Measurements from ENCODE around the gene PRG3.
"Not testable (repeated sequence)": the region's sequence is repeated elsewhere in the genome, so short reads cannot be mapped to it uniquely, and the experiment has no call there.

PRG3 gene

GRCh38 chr11:57387289-57388030 is 6.5 kb upstream of the PRG3 start:
- DNase-seq: no peak

- DNase-seq: no peak
These were observed 5.4 kb upstream of the PRG3 start for GRCh38 chr11:57386178-57386940.

- DNase-seq: no peak
These were observed 1.2 kb downstream of the PRG3 start for GRCh38 chr11:57379732-57380131.

GRCh38 chr11:57378186-57378585 is 2.8 kb downstream of the PRG3 start:
- DNase-seq: no peak

GRCh38 chr11:57377107-57377506 is 3.8 kb downstream of the PRG3 start:
- DNase-seq: no peak

GRCh38 chr11:57376095-57377090 is 4.6 kb downstream of the PRG3 start:
- no peak for DNase-seq

GRCh38 chr11:57375490-57375889 is 5.5 kb downstream of the PRG3 start:
- no peak for DNase-seq

- no peak for DNase-seq
These were observed 6.0 kb downstream of the PRG3 start for GRCh38 chr11:57374966-57375365.

GRCh38 chr11:57373146-57373545 is 7.8 kb downstream of the PRG3 start:
- DNase-seq: no peak

GRCh38 chr11:57370941-57371340 is 10.0 kb downstream of the PRG3 start:
- no peak for DNase-seq

GRCh38 chr11:57370251-57370650 is 10.7 kb downstream of the PRG3 start:
- DNase-seq: no peak

GRCh38 chr11:57368845-57369232 is 12.1 kb downstream of the PRG3 start:
- no peak for DNase-seq

GRCh38 chr11:57368106-57368844 is 12.7 kb downstream of the PRG3 start:
- DNase-seq: no peak

GRCh38 chr11:57364851-57365660 is 15.9 kb downstream of the PRG3 start:
- DNase-seq: no peak

- DNase-seq: no peak
These were observed 17.5 kb downstream of the PRG3 start for GRCh38 chr11:57363131-57364080.

GRCh38 chr11:57361926-57362325 is 19.0 kb downstream of the PRG3 start:
- DNase-seq: no peak

- not testable (repeated sequence) for DNase-seq
These were observed 19.5 kb downstream of the PRG3 start for GRCh38 chr11:57361420-57361819.

- no peak for DNase-seq
These were observed 20.0 kb downstream of the PRG3 start for GRCh38 chr11:57360991-57361390.

GRCh38 chr11:57359896-57360690 is 20.9 kb downstream of the PRG3 start:
- DNase-seq: no peak

Data from activated CD4-positive, alpha-beta T cell treated with anti-CD3 and anti-CD28 coated beads for 48 hours (primary cell).